ENCODE data around the gene TFDP2.

GRCh38 chr3:142026333-142026732 is 123.0 kb downstream of the TFDP2 start:
- TF ChIP-seq CTCF (IDR thresholded peaks at IDR 0.05) (no peak), POLR2A (IDR thresholded peaks at IDR 0.05) (no peak)
